VCaP (cell line): Measurements from ENCODE around the gene LSG1.

ENCODE experiments used
- H3K27ac ChIP-seq: fragments of 450-650 bp; 2 replicates; pipeline ENCODE4 v1.5.1; 2017
- TF ChIP-seq, protein P1 (sequence below): fragments of 450-650 bp; conservative IDR thresholded peaks from 2 replicates; pipeline ENCODE4 v1.5.1; 2017; ENCODE audit warnings: mild to moderate bottlenecking, moderate library complexity

The LSG1 gene

DNA sequence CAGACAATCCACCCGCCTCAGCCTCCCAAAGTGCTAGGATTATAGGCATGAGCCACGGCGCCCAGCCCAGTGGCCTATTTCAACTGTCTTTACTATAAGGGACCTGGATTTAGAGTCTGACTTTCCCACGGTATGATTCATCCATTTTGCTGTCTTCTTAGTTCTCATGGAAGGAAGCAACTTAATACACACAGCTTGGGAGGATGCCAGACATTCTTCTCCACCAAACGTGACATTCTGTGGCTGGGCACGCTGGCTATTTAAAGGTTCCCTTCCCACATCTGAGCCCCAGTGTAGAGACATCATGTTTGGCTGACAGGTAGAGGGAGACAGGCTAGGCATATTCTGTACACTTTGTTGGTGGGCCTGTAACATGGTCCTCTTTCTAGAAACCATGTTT is 39.9 kb upstream of the LSG1 start:
- H3K27ac ChIP-seq = no peak overlapping the region
- TF ChIP-seq, protein P1, sequence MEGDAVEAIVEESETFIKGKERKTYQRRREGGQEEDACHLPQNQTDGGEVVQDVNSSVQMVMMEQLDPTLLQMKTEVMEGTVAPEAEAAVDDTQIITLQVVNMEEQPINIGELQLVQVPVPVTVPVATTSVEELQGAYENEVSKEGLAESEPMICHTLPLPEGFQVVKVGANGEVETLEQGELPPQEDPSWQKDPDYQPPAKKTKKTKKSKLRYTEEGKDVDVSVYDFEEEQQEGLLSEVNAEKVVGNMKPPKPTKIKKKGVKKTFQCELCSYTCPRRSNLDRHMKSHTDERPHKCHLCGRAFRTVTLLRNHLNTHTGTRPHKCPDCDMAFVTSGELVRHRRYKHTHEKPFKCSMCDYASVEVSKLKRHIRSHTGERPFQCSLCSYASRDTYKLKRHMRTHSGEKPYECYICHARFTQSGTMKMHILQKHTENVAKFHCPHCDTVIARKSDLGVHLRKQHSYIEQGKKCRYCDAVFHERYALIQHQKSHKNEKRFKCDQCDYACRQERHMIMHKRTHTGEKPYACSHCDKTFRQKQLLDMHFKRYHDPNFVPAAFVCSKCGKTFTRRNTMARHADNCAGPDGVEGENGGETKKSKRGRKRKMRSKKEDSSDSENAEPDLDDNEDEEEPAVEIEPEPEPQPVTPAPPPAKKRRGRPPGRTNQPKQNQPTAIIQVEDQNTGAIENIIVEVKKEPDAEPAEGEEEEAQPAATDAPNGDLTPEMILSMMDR = no peak

DNA sequence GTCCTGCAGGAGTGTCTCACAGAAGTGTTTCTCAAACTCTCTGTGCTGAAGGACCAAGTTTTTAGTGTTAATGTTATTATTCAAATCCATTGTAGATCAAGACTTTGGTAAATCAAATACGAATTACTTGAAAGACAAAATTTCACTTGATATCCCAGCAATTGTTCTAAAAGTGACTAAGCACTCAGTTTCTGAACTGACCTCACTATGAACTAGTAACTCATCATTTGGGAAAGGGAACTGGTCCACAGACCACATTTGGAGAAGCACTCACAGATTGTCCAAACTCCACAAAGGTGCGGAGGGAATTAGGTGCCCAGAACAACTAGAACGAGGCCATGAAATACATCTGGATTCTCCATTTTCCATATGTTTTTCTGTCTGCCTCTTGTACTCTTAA is 39.3 kb upstream of the LSG1 start:
- TF ChIP-seq, protein P1 = no peak

DNA sequence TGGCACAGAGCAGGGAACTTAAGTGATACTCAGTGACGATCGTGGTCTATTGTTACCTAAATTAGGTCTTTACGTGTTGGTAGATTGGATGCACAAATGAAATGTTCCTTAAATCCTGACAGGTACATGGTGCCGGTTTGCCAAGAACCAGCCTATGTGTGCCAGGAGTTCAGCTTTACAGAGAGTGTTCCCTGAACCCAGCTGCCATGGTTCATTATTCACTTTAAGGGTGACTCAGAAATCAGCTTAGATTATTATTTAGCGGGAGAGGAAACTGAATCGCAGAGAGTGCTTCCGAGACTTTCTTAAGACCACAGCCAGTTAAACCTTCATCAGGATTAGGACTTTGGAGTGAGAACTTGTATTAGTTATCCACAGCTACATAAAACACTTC is 35.2 kb upstream of the LSG1 start:
- TF ChIP-seq, protein P1 = no peak
- no peak overlapping the region for H3K27ac ChIP-seq

More for the DNA sequence above, 39.3 kb upstream of the LSG1 start:
- no peak overlapping the region for H3K27ac ChIP-seq

DNA sequence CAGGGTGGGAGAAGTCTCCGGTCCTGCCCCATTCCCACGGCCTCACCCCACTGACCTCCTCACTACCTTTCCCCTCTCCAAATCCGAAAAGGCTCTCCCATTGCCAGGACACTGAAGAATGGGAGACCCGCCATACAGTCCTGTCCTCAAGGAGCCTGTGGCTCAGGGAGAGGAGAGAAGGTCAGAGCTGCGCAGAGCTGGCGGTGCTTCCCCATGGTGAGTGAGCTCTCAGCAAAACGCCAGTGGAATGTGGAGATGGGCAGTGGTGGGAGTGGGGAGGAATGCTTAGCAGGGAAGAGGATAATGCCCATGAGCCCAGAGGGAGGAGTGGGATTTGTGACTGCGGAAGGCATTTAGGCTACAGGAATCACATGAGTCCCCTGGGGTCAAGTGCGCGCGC is 33.8 kb upstream of the LSG1 start:
- no peak overlapping the region for H3K27ac ChIP-seq
- TF ChIP-seq, protein P1 = no peak

DNA sequence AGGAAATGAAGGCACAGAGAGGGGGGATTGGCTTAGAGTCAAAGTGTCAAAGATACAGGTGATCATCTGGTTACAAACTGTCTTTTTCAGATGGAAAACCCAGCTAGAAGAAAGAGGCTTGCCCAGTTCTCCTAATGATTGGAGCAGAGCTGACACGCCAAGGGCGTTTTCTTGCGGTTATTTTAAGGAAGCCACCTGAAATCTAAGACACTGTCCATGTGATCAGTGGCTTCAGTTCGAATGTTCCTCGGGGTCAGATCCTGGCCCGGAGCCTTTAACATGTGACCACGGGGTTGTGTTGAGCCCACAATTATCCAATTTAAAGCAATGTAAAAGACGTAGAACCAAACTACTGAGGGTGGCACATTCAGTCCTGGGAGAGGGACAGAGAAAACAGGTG is 33.2 kb upstream of the LSG1 start:
- TF ChIP-seq, protein P1 = no peak
- no peak overlapping the region for H3K27ac ChIP-seq

DNA sequence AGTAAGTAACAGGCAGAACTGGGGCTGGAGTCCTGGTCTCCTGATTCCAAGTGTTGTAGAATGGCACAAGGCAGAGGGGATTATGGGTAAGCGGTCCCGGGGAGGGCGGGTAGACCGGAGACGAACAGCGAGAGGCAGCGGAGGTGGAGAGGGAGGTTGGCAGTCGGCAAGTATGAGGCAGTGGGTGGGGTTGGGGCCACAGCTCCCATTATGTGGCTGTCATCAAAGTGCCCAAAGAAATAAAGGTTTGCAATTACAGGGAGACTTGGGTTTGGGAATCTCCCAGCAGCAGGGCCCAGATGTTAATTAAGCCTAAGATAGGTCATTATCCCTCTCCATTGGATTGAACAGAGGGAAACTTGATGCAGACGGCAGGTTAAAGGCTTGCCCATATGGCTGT is 30.6 kb upstream of the LSG1 start:
- H3K27ac ChIP-seq = no peak overlapping the region
- TF ChIP-seq, protein P1 = no peak

DNA sequence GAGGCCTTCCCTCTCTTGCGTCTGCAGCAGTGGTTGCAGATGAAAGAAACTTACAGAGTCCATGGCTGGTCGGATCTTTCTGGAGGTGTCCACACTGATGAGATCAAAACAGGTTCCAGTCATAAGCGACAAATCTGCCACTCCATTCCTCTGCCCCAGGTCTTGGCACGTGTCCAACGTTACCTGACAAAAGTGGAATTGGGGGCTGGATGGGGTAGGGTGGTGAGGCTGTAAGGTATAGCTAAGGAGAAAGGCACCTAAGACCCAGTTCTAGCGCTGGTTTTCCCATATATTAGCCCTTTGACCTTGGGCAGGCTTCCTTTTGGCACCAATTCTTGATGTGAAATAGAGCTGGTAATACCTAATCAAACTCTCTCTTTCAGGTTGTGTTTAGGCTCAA is 24.7 kb upstream of the LSG1 start:
- TF ChIP-seq, protein P1 = no peak
- no peak overlapping the region for H3K27ac ChIP-seq
